ENCODE measurements around the gene SYNGAP1.

The SYNGAP1 gene

DNA sequence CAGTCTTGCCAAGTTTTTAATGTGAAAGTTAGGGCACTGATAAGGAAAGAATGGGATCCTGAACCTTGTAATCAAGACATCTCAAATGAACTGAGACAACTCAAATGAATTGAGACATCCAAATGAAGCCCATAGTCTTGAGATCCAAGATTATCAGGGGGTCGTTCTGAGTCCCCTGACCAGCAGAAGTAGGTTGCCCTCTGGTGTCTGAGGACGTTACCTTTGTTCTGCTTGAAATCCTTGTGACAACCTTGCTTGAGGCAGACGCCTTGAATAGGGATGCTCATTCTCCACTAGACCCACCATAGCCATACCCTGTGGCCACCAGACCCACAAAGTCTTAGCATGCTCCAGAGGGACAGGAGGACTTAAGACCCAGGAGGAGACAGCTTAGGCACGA, 72.2 kb downstream of the SYNGAP1 start:
- TF ChIP-seq, protein P1, sequence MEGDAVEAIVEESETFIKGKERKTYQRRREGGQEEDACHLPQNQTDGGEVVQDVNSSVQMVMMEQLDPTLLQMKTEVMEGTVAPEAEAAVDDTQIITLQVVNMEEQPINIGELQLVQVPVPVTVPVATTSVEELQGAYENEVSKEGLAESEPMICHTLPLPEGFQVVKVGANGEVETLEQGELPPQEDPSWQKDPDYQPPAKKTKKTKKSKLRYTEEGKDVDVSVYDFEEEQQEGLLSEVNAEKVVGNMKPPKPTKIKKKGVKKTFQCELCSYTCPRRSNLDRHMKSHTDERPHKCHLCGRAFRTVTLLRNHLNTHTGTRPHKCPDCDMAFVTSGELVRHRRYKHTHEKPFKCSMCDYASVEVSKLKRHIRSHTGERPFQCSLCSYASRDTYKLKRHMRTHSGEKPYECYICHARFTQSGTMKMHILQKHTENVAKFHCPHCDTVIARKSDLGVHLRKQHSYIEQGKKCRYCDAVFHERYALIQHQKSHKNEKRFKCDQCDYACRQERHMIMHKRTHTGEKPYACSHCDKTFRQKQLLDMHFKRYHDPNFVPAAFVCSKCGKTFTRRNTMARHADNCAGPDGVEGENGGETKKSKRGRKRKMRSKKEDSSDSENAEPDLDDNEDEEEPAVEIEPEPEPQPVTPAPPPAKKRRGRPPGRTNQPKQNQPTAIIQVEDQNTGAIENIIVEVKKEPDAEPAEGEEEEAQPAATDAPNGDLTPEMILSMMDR (conservative IDR thresholded peaks at IDR 0.05), result no peak
- no peak overlapping the region for H3K27ac ChIP-seq

DNA sequence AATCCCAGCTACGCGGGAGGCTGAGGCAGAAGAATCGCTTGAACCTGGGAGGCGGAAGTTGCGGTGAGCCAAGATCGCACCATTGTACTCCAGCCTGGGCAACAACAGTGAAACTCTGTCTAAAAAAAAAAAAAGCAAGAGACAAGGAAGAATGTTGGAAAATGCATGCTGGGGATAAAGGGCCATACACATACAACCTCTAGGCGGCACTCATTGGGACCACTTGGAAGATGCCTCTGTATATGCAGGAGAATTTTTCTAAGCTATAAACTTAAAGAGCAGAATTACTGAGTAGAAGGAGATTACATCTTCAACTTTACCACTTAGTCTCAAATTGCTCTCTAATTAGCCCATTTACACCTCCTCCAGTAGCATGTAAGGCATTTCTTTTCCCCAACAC, 77.3 kb downstream of the SYNGAP1 start:
- TF ChIP-seq, protein P1 (conservative IDR thresholded peaks at IDR 0.05), result no peak
- no peak overlapping the region for H3K27ac ChIP-seq

DNA sequence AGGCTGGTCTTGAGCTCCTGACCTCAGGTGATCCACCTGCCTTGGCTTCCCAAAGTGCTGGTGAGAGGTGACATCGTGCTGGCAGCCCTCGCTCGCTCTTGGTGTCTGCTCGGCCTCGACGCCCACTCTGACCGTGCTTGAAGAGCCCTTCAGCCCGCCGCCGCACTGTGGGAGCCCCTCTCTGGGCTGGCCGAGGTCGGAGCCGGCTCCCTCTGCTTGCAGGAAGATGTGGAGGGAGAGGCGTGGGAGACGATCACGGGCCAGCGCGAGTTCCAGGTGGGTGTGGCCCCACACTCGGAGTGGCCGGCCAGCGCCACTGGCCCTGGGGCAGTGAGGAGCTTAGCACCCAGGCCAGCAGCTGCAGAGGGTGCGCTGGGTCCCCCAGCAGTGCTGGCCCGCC, 82.6 kb downstream of the SYNGAP1 start:
- no peak overlapping the region for H3K27ac ChIP-seq
- TF ChIP-seq, protein P1 (conservative IDR thresholded peaks at IDR 0.05), result no peak

DNA sequence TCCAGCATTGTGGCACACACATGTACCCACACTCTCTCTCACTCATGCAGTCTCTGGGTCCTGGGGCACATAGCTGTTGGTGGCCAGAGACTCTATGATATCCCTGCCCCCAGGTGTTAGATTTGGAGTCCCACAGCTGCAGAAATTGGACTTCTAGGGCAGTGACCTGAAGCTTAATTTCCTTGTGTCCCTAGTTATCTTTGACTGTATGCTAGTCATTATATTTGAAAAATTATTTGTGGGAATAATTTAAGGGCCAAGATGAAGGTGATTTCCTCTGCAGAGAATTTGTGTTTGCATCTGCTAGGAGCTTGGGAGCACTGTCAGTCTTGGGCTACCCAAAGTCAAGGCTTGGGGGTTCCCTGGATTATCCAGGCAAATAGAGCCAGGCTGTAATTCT, 84.6 kb downstream of the SYNGAP1 start:
- H3K27ac ChIP-seq, result no peak overlapping the region
- TF ChIP-seq, protein P1 (conservative IDR thresholded peaks at IDR 0.05), result no peak

All from VCaP (cell line).